Mesothelial cell of epicardium (in vitro differentiated cells): ENCODE results near the gene LMOD3. TPM values are rescaled to one million over a fixed set of nuclear protein-coding genes. Genes with fewer than 3 reads are reported as not detected.

ENCODE experiments used
- DNase-seq, 2 experiments: peaks; one replicate each; pipeline ENCODE4 v3.0.0; 2021; ENCODE audit warnings: low spot score in 2 of 2; ENCODE audit not compliant: unreplicated experiment in 2 of 2
- H3K27ac Mint-ChIP-seq: 2 replicates; pipeline ENCODE4 v1.8.0; 2021; ENCODE audit warnings: mixed read lengths
- H3K27me3 Mint-ChIP-seq: 2 replicates; pipeline ENCODE4 v1.8.0; 2021; ENCODE audit warnings: low read depth, mixed read lengths
- H3K36me3 Mint-ChIP-seq: 2 replicates; pipeline ENCODE4 v1.8.0; 2021; ENCODE audit warnings: mixed read lengths
- H3K4me1 Mint-ChIP-seq: 2 replicates; pipeline ENCODE4 v1.8.0; 2021; ENCODE audit warnings: mixed read lengths
- H3K4me3 Mint-ChIP-seq: 2 replicates; pipeline ENCODE4 v1.8.0; 2021; ENCODE audit warnings: mild to moderate bottlenecking, moderate library complexity, mixed read lengths
- H3K9me3 Mint-ChIP-seq: 2 replicates; pipeline ENCODE4 v1.8.0; 2021; ENCODE audit warnings: mixed read lengths
- total RNA-seq: library from RNA; stranded (reverse); gene quantifications from 3 replicates; pipeline ENCODE4 v1.2.1, GENCODE V29; 2021
- TF ChIP-seq, protein P1 (sequence below): fragments of 200-600 bp; sonication (generic); IDR thresholded peaks from one replicate; pipeline ENCODE4 v1.5.0; 2021; ENCODE audit warnings: antibody characterized with exemption; ENCODE audit not compliant: unreplicated experiment

LMOD3 gene
- total RNA-seq, 1 donor from 2014 or later, result not detected

DNA sequence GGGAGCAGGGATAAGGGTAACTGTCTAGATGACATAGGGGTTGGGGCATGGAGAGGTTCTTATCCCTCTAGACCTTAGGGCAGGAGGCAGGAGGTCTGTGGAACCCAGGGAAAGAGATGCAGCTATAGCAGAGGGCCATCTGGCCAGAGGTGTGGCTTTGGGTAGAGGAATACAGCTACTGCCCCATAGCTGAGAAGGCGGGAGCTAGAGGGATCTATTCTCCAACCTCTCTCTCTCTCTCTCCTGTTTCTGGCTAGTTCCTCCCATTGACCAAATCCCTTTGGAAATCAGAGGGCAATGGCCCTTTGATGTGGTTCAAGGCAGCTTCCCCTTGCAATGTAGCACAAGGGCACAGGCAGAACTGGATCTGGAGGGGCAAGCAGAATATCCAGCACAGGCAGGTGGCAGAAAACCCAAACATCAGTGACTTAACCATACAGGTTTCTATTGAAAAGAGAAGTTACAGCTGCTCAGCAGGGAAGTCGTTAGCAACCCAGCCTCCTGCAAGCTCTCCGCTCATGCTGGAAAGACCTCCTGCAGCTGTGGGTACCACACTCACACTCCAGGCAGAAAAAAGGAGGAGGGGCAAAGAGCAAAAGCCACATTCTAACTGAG lies 22.3 kb upstream of the LMOD3 start:
- H3K36me3 Mint-ChIP-seq, result no peaks in the 10 kb centered on the region
- no peak for DNase-seq
- TF ChIP-seq, protein P1, sequence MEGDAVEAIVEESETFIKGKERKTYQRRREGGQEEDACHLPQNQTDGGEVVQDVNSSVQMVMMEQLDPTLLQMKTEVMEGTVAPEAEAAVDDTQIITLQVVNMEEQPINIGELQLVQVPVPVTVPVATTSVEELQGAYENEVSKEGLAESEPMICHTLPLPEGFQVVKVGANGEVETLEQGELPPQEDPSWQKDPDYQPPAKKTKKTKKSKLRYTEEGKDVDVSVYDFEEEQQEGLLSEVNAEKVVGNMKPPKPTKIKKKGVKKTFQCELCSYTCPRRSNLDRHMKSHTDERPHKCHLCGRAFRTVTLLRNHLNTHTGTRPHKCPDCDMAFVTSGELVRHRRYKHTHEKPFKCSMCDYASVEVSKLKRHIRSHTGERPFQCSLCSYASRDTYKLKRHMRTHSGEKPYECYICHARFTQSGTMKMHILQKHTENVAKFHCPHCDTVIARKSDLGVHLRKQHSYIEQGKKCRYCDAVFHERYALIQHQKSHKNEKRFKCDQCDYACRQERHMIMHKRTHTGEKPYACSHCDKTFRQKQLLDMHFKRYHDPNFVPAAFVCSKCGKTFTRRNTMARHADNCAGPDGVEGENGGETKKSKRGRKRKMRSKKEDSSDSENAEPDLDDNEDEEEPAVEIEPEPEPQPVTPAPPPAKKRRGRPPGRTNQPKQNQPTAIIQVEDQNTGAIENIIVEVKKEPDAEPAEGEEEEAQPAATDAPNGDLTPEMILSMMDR, result no peak
- H3K4me3 Mint-ChIP-seq, result no peak overlapping the region
- H3K4me1 Mint-ChIP-seq, result peaks cover 16% of the 10 kb centered on the region
- H3K27me3 Mint-ChIP-seq, result no peaks in the 10 kb centered on the region
- H3K9me3 Mint-ChIP-seq, result no peaks in the 10 kb centered on the region
- no peak overlapping the region for H3K27ac Mint-ChIP-seq

DNA sequence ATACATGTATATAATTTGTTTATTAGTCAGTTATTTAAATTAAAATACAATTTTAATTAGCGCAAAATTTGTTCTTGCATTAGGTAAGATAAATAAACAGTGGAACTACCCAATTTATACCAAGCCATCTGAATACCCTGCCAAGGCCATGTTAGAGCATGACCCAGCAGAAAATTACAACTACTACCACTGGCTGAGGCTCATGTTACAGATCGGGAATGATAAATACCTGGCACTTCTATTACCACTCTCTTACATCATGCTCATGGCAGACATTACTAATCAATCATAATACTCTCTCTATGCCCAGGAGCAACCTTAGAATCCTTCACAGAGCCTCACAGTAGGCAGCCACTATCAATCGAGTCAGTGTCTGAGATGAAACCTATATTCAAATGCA lies 21.2 kb upstream of the LMOD3 start:
- Mint-ChIP-seq H3K4me1 (peaks cover 16% of the 10 kb centered on the region), H3K9me3 (no peaks in the 10 kb centered on the region), H3K27me3 (no peaks in the 10 kb centered on the region), H3K27ac (no peak overlapping the region), H3K4me3 (no peak overlapping the region), H3K36me3 (no peaks in the 10 kb centered on the region)
- TF ChIP-seq, protein P1, result no peak
- DNase-seq, result no peak

DNA sequence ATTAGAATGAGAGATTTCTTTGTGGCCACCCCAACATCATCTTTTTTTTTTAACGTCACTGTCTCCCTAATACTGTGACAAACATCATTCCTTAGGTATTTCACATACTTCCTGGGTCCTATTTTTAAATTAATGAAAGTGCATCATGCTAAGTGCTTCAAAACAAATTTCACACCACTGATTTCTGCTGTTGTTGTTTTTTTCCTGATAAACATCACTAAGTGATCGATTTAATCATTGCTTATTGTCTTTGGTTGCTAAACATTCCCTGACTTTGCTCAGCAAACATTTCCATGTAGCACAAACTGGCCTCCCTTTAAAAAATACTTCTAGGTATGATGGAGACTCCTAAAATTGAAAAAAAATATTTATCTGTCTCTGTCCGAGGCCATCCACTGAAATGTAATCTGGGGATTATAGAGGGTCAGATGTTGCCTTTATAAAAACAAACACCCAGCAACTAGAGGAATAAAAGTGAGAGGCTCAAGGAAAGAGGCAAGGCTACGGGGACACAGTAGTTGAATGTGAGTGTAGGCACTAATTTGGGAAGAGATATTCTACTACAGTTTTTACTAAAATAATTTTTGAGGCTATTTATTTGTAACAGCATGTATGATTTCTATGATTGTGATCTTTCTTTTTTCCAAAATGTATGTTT lies 20.5 kb upstream of the LMOD3 start:
- no peak for DNase-seq
- Mint-ChIP-seq H3K27ac (no peak overlapping the region), H3K4me3 (no peak overlapping the region), H3K27me3 (no peaks in the 10 kb centered on the region), H3K36me3 (no peaks in the 10 kb centered on the region), H3K4me1 (peaks cover 16% of the 10 kb centered on the region), H3K9me3 (no peaks in the 10 kb centered on the region)
- TF ChIP-seq, protein P1, result no peak

DNA sequence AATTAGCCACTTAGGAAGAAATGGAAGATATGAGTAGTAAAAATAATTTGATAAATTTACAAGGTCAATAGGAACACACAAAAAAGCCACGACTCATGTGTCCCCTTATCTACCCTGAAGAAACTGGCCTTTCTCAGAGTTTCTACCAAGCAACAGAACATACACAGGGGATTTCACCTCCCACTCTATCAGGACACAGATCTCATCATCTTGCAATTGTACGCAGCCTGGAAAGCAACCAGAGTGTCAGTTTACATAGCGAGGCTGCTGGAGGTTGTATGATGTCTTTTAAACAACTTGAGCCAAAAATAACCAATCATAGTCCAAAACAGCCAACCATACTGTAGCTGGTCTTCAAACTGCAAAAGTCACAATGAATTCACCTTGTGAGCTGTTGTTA lies 19.7 kb upstream of the LMOD3 start:
- TF ChIP-seq, protein P1, result no peak
- Mint-ChIP-seq H3K9me3 (no peaks in the 10 kb centered on the region), H3K36me3 (no peaks in the 10 kb centered on the region), H3K4me1 (peaks cover 21% of the 10 kb centered on the region), H3K27ac (no peak overlapping the region), H3K27me3 (no peaks in the 10 kb centered on the region), H3K4me3 (no peak overlapping the region)
- DNase-seq, result no peak

DNA sequence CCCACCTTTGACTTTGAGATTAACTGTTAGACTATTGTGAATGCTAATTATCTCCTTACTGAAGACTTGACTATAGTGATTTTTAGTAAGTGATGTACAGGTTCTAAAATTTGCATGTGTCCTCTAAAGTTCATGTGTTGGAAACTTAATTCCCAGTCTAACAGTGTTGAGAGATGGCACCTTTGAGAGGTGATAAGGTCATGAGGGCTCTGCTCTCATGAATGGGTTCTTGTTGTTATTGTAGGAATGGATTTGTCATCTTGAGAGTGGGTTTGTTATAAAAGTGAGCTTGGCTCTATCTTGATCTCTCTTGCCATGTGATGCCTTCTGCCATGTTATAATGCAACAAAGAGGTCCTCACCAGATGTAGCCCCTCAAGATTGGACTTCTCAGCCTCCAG lies 18.9 kb upstream of the LMOD3 start:
- Mint-ChIP-seq H3K36me3 (no peaks in the 10 kb centered on the region), H3K27me3 (no peaks in the 10 kb centered on the region), H3K4me1 (peaks cover 29% of the 10 kb centered on the region), H3K27ac (no peak overlapping the region), H3K4me3 (no peak overlapping the region), H3K9me3 (no peaks in the 10 kb centered on the region)
- TF ChIP-seq, protein P1, result no peak
- DNase-seq, result no peak
